Activated CD8-positive, alpha-beta memory T cell treated with anti-CD3 and anti-CD28 coated beads for 24 hours (primary cell): ENCODE measurements around the gene APEH.
"Not testable (repeated sequence)": the region's sequence is repeated elsewhere in the genome, so short reads cannot be mapped to it uniquely, and the experiment has no call there.

Experiments
- DNase-seq: peaks from one replicate; pipeline ENCODE4 v3.0.0-alpha.2; 2020

The APEH gene

DNA sequence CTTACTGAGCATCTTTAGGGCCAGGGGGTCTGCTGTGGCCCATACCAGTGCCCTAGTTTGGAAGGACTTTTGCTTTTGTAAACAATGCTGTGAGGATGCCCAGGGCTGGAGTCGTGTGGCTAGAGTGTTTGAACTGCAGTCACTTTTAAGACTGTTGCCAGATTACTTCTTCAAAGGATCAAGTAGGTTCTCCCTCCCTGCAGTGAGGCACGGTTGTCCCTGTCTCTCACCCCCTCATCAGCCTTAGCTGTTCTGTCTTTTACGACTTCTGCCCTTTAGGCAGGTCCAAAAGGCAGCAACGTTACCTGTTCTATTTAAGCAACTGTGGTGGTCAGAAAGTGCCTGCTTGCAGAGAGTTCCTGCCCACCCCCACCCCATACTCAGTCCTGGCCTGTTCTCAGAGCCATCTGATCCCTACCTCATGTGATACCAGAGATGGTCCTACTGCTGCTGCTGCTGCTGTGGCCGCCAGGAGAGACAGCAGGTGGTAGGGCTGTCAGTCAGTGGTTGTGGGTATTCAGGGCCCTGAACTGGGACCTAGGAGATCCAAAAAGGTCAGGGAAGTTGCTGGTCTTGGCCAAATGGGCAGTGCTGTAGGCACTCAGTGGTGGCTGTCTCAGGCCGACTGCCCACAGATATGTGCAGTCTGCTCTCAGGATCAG, 20.4 kb downstream of the APEH start:
- DNase-seq, result not testable (repeated sequence)

DNA sequence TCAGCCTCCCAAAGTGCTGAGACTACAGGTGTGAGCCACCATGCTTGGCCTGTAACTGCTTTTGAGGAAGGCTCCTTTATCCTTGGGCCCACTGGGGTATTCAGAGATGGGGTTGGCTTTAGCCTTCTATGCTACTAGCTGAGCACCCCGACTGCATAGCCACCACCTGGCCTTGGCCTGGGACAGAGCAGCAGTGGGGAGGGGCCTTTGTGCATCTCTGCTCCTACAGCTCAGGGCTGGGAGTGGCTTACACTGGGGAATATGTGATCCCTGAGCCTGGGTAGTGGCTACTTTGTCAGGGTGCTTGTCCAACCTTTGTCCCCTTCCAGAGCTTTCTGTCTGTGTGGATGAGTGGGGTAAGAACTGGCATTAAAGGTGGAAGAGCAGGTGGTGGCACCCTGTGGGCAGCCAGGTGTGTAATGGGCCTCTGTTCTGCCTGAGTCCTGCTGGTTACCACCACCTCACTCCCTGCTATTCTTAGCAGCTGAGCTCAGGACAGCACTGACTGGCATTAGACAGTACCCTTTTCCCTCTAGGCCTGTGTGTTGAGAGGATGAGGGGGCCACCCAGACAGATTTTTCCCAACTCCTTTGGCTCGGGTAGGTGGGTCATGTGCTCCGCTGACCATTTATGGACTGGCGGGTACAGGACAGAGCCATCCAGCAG, 21.3 kb downstream of the APEH start:
- not testable (repeated sequence) for DNase-seq

DNA sequence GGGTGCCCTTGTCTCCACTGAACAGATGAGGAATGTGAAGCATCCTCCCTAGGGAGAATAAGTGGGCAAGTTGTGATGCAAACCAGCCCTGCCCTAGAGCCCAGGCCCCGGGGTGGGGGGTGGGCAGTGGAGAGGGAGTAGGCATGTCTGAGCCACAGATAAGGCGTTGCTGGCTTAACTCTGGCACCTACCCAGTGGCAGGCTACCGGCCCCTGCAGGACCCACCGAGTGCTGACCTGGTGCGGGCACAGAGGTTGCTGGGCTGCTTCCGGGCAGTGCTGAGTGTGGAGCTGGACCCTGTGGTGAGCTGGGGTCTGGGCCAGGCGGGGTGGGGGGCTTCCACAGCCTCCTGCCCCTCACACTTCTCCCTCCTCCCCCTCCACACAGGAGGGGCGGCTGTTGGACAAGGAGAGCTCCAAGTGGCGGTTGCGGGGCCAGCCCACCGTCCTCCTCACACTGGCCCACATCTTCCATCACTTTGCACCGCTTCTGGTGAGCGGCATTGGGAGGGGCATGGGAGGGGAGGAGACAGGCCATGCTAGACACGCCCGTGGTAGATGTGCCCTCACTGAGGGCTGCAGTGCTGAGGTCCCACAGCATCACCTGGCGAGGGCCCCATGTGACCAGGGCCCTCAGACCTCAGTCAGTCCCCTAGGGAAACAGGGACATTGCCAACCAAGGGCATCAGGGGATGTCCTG, 25.3 kb downstream of the APEH start:
- no peak for DNase-seq

DNA sequence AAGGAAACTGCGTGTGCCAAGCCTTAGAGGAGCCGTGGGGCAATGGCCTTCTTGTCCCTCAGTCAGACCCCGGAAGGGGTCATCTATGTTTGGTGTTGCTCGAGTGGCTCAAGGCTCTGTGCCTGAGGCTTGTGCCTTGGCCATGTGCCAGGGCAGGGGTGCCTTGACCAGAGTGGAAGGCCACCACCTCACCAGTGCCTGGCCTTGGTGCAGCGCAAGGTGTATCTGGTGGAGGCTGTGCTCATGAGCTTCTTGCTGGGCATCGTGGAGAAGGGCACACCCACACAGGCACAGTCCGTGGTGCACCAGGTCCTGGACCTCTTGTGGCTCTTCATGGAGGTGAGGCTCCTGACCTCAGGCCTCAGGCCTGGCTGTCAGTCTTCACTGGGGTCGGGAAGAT, 25.9 kb downstream of the APEH start:
- no peak for DNase-seq

DNA sequence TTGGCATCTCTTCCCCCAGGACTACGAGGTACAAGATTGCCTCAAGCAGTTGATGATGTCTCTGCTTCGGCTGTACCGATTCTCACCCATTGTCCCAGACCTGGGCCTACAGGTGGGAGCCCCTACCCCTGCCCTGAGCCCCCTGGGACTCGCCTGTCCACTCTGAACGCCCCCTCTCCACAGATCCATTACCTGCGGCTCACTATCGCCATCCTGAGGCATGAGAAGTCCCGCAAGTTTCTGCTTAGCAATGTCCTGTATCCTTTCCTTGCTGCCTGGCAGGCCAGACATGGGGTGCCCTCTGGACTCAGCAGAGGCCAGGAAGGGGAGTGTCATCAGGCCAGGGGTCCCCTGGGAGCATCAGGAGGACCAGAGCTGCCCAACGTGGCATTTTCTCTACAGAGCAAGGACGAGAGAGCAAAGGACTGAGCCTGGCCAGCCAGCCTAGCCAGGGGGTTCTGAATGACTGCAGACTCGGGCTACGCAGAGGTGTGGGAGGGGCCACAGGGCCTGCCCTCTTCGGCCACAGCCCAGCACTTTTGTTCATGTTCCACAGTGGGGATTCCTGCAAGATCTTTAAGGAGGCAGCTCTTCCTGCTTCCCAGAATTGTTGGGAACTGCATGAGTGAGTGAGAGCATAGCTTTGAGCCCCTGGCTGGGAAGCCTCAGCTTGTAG, 26.4 kb downstream of the APEH start:
- DNase-seq, result no peak

DNA sequence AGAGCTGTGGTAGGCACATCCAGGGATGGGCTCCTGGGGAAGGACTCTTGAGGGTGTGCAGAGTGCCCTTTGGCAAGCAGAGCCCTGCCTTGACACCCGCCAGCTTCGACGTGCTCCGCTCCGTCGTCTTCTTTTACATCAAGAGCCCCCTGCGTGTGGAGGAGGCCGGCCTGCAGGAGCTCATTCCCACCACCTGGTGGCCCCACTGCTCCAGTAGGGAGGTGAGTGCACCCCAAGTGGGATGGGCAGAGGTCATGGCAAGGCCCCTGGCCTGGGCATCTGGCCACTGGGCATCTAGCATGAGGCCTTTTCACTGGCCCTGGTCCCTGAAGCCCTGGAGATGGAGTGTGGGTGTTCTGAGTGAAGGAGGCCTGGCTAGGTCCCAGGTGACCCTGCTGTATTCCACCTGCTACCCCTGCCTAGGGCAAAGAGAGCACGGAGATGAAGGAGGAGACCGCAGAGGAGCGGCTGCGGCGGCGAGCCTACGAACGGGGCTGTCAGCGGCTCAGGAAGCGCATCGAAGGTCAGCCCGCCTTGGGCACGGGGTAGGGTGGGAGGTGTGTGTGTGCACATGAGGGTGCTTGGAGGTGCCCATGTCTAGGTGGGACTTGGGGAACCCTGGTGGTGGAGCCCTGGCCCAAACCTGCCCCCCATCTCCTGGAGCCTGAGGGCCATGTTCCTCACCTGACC, 27.4 kb downstream of the APEH start:
- DNase-seq, result no peak

DNA sequence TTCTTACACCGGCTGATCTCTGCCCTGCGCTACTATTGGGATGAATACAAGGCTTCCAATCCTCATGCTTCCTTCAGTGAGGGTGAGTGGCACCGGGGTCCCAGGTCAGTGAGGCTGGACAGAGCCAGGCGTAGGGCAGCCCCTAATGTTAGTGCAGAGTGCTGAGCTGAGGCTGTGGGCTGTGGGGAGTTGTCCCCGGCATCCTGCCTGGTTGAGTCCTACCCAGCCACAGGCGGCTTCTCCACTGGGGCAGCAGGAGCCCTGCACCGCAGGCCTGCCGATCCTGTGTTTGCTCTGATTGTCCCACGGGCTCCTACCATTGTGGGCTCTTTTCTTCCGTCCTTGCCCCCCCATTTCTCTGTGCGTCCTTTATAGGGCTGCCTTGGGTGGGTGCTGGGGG, 28.5 kb downstream of the APEH start:
- no peak for DNase-seq

DNA sequence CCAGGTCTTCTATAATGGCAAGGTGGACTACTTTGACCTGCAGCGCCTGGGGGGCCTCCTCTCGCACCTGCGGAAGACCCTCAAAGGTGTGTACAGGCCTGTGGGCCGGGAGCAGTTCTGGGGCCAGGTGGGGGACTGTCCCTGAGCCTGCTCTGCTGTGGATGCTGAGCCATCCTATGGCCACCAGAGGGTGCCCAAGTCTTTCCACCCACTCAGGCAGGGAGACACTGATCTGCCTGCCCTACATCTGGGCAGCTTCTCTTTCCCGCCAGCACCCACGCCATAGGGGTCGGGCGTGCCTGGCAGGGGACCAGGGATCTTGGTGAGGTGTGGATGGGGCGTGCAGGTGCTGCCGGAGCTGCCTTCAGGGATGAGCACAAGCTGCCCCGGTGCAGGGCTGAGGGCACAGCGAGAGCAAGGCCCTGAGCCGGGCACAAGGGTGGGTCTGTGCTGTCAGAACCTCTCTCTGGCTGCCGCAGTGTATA, 29.3 kb downstream of the APEH start:
- DNase-seq, result peak; percentile 79

DNA sequence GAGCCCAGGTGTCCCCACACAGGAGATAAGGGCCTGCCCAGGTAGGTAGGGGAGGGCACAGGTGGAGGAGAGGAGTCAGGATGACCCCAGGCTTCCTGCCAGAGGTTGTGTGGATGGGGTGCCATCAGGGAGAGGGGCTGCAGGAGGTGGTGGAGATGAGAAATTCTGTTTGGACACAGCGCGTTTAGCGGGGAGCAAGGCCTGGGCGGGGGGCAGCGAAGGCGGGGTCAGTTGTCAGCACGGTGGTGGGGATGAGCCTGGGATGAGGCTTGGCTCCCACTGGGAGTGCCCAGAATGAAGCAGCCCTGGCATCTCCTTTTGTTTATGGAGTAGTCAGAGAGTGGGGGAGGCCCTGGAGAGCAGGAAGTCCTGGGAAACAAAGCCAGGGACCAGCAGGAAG, 29.8 kb downstream of the APEH start:
- DNase-seq, result no peak

DNA sequence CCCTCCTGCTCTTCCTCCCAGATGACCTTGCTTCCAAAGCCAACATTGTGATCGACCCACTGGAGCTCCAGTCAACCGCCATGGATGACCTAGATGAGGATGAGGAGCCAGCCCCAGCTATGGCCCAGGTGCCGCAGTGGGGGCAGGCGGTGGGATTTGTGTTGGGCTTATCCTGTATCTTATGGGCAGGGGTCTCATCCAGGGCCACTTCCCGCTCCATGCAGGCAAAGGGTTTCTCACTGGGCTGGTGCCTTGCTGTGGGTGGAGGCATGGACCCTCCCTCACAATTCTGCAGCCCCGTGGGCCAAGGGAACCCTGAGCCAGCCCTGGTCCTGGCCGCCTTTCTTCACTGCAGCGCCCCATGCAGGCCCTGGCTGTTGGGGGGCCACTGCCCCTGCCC, 30.5 kb downstream of the APEH start:
- no peak for DNase-seq

DNA sequence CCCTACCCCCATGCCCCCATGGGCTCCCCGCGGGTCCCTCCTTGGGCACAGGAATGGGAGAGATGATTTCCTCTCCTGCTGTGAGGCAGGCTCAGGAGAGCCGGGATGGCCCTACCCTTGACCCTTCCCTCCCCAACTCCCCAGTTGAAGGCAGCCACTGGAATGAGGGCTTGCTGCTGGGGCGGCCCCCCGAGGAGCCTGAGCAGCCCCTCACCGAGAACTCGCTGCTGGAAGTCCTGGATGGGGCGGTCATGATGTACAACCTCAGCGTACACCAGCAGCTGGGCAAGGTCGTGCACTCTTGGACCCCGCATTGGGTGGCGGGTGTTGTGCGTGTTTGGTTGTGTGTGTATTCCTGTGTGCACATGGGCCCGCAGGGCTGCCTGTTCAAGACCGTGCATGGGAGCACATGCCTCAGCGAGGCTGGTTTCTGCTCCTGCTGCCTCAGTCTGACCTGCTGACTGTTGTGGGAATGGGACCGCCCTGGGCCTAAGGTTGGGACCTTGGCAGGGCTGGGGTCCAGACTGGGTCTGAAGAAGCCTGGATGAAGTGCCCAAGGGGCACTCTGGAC, 31.3 kb downstream of the APEH start:
- no peak for DNase-seq

DNA sequence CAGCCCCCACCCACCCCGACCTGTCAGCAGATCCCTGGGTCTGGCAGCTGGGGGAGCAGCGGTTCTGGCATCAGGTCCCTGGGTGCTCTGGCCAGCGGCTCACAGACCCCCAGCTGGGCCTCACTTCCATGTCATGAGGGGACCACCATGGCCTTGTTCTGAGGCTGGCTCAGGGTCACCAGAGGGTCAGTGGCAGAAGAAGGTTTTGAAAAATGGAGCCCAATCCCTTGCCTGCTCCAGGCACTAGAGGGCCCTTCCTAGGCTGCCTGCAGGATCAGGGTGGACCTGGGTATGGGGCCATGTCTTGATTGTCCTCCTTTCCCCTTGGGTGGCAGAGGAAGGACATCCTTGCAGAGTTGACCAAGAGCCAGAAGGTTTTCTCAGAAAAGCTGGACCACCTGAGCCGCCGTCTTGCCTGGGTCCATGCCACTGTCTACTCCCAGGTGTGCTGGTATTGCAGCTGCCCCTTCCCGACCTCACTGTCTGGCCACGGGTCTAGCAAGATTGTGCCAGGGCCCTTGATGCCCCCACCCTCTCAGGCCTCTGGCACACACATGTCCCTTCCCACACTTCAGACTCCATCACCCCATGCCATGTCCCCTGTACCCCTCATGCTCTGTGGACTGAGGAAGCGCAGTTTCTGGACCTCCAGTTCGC, 32.4 kb downstream of the APEH start:
- DNase-seq, result no peak

DNA sequence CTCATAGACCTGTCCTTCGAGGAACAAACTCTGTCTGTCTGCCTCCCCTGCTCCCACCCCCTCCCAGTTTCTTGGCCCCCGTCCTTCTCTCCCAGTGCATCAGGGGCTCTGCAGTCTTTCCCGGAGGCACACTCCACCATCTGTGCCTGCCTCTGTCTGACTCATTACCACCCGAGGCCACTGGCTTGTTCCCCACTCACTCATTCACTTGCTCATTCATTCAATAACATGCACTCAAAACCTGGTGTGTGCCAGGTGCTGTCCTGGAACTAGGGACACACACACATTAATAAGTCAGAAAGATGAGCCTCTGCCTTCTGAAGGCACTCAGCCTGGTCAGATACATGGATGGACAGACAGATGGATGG, 32.9 kb downstream of the APEH start:
- DNase-seq, result no peak

DNA sequence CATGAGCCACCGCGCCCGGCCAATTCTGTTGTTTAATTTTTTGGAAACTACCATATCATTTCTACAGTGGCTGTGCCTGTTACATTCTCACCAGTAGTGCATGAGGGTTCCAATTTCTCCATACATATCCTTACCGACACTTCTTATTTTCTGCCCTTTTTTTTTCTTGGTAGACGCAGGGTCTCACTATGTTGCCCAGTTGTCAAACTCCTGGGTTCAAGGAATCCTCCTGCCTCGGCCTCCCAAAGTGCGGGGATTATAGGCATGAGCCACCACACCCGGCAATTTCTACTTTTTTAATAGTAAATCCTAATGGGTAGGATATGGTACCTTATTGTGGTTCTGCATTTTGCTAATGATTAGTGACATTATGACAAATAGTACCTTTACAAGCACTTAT, 35.7 kb downstream of the APEH start:
- DNase-seq, result no peak

DNA sequence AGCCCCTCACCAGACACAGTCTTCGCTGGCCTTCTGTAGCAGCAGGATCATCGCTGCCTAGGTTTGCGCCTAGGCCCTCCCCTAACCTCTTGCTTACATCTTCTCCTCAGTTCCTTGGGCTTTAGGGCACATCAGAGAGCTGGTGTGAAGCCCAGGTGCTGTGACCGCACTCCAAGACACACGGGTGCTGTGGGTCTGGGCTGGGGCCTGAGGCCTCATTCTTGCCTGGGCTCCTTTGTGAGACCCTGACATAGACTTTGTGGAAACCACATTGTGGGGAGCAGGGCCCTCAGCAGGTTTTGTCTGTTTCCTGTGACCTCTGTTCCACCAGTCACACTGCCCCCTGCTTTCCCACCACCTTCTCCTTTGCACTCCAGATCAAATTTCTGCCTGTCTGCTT, 37.3 kb downstream of the APEH start:
- DNase-seq, result no peak

DNA sequence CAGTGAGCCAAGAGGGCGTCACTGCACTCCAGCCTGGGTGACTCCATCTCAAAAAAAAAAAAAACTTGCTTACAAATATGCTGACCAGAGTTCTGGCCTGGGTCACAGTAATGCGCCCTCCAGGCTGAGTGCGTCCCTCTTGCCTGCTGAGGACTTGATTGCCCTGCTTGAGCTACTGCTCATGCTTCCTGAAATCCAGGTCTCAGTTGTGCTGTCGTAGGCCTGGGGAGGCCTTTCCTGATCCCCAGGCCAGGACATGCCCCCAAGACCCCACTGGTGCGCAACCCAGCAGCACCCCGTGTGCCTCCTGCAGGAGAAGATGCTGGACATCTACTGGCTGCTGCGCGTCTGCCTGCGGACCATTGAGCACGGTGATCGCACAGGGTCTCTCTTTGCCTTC, 38.0 kb downstream of the APEH start:
- DNase-seq, result no peak

DNA sequence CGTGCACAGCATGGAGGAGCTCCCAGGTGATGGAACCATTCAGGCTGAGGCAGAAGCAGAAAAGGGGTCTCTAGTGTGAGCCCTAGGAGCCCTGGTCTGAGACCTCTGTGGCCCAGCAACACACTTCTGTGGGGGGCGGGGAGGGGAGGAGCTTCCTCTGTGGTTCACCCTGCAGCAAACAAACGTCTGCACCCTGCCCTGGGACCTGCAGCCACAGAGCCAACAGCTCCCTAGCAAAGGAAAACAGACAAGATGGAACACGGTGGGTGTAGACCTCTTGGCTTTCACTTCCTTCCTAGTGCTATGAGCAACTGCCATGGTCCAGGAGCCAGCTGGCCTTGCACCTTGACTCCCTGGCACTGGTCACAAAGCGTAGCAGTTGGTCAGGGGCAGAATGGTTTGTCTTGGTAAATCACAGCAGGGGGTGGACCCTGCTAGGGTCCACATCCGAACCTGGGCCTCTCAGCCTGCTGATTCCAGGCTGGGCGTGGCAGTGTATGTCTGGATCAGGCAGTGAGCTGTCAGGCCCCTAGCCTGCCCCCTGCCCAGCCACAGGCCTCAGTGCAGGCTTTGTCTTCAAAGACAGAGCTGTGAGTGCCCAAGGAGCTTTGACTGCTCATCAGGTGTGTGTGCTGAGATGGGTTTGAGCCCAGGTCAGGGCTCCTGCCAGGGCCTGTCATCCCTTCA, 38.6 kb downstream of the APEH start:
- DNase-seq, result no peak

DNA sequence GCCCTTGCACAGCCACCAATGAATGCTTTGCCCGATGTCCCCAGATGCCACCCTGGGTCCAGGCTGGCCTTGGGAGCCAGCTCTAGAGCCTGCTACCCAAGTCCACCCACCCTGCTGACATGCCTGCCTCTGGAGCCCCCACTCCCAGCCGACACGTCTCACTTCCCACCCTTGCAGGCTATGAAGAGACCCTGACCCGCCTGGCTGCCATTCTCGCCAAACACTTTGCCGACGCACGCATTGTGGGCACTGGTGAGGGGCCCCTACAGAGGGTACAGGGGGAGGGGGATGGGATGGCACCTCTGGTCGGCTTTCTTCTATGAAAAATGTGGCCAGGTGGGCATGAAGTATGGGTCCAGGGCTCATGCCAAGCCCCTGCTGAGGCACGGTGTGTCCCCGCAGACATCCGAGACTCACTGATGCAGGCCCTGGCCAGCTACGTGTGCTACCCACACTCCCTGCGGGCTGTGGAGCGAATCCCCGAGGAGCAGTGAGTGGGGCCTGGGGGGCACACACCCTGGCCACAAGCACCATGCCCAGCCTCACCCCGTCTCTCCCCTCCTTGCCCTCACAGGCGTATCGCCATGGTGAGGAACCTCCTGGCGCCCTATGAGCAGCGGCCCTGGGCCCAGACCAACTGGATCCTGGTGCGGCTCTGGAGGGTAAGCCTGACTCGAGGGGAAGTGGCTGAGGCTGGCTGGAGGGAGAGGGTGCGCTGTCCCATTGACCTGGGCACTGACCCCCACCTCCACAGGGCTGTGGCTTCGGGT, 39.4 kb downstream of the APEH start:
- DNase-seq, result no peak

DNA sequence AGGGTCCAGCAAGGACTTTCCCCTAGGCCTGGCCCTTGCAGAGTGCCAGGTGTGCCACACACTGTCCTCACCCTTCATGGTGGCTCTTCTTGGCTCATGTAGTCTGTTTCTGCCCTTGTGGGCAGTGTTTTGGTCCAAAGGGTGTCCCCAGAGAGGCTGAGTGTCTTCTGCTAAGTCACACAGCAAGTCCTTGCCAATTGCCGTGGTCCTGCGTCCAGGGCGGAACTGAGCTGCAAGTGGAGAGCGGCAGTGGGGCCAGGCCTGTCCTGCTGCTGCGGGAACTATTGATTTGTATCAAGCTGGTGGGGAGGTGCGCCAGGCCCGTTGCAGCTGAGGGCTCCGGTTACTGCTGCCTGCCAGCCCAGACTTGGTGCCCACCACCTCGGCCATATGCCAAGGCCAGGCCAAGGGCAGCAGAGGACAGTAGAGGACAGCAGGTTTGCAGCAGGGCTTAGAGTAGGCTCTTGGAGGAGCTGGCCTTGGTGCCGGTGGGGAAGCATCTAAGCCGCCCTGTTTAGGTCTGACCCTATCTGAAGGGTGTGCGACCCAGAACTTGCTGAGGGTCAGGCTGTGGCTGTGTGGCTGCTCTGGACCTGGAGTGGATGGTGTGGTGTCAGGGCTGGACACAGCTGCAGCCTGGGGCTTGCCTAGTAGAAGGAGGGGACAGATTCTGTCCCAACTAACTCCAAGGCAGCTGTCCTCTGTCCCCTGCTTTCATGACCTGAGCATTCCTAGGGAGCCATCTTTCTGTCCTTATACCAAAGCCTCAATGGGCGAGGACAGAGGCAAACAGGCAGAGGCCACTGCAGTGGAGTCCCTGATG, 40.8 kb downstream of the APEH start:
- DNase-seq, result no peak

DNA sequence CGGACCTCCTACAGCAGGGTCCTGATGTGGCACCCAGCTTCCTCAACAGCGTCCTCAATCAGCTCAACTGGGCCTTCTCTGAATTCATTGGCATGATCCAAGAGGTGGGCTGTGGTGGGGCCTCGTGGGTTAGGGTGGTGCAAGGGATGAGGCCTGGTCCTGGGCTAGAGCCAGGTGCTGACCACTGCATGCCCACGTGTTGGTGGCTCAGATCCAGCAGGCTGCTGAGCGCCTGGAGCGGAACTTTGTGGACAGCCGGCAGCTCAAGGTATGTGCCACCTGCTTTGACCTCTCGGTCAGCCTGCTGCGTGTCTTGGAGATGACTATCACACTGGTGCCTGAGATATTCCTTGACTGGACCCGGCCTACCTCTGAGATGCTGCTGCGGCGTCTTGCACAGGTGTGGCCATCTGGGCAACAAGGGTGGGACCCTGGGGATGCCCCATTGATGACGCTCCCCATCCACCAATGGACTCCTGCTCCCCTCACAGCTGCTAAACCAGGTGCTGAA, 41.5 kb downstream of the APEH start:
- no peak for DNase-seq
